NCI-H345 (cell line): ENCODE results near the gene LMO4.

Experiments
- DNase-seq: peaks from one replicate; lab custom pipeline; 2025; lab: John Stamatoyannopoulos, UW

The LMO4 gene

GRCh38 chr1:87358219-87358618 is 29.5 kb downstream of the LMO4 start:
- DNase-seq, result no peak

DNA sequence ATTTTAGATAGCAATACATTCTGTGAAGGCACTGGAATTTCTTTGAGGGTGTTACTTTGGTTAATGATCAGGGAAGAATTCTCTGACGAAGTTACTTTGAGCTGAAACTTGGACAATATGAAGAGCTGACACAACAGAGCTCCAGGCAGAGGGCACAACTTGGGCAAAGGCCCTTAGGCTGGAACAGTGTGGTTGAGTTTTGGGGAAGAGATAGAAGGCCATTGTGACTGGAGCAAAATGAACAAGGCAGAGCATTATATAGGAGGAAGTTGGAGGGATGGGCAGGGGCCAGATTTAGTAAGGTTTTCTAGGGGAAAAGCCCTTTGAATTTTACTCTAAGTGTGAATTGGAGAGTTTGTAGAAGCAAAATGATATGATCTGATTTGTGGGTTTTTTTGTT is 30.9 kb downstream of the LMO4 start:
- DNase-seq, result no peak

DNA sequence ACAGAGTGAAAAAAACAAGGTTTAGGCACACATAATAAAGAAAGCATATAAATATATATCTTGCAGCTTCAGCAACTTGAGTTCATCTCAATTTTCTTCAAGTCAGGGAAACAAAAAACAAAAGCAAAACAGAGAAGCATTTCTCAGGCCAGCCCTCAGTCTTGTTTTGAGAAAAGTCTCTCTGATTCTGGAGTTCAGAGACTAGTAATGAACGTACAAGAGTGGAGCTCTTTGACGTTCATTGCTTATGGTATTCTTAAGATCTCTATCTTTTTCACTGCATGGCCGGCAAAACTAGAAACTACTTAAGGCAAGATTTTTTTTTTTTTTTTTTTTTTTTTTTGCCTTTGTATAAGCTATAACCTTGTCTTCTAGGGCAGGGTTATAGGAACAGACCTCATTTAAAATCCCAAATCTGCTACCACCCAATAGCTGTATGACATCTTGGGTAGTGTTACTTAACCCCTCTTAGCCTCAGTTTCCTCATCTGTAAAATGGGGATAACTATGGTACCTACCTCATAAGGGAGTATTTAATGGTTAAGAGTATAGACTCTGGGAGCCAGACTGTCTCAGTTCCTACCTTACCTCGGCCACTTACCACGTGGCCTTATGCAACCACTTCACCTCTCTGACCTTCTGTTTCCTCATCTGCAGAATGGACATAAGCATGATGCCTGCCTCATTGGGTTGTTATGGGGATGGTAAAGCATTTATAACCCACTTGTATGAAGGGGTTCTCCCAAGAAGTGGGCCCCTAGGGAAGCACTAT is 33.6 kb downstream of the LMO4 start:
- DNase-seq, result no peak

DNA sequence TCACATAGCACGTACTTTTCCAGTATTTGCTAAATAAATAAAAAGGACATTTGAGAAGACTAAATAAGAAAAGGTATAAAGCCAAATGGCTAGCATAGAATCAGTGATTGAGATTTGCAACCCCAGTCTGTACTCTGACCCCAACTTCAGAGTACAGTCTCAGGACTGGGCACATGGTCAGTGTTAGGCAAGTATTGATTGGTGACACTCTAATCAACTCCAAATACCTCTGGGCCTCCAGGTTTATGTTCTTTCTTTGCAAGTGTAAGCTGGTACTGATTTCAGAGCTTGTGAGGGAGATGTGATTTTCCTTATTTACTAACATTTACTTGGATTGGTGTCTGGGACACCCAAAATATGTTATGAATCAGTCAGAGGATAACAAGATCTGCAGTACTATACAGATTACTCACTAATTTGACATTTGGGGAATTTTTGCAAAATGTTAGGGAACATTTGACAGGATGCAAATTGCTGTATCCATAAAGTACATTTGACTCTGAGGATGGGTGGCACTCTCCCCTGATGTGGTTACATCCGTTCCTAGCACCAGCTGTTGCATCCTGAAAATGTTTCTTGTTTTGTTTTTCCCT is 34.2 kb downstream of the LMO4 start:
- no peak for DNase-seq

DNA sequence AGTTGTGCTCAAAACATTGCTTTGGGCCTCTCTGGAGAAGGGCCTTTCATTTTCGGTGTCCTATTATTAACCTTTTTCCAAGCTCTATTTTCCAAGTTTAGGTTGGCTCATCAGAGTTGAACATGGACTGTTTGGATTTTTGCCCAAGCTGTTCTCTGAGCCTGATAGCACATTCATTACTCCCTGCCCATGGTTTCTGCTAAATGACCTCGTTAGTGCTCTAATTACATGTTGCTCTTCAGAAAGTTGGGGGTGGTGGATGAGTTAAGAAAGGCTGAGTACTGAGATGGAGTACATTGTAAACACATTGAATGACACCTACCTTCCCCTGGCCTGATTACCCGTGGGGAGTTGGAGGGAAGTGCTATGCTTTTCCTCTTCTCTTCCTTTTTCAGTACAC is 38.9 kb downstream of the LMO4 start:
- no peak for DNase-seq

GRCh38 chr1:87368907-87369306 is 40.2 kb downstream of the LMO4 start:
- no peak for DNase-seq

DNA sequence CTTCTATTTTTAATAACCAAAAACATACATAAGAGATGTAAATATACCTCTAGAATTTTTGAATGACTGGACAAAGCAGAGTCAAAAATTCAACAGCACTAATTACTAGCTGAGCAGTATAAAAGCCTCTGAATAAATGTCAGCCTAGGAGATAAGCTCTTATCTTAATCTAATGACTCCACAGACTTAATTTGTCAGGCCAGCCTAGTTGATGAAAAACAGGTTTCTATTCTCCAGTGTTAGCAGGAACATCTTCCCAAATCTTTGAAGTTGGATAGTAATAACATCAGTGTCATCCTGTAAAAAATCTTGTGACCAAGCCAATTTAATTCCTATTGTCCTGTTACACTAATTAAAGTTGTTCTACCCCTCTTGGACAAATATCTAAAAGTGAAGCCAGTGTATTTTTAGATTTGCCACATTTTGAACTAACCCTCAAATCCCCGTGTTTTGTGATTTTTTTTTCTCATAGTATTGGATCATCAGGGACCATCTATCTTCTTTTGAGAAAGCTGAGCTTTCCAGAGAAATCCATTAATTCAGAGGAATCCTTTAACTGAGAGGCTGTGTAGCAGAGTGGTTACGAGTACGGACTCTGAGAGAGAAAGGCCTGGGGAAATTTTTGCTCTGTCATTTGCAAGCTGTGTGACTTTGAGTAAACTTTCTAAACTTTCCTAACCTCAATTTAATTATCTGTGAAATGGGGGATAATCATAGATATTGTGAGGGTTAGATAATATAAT is 41.2 kb downstream of the LMO4 start:
- DNase-seq, result no peak

DNA sequence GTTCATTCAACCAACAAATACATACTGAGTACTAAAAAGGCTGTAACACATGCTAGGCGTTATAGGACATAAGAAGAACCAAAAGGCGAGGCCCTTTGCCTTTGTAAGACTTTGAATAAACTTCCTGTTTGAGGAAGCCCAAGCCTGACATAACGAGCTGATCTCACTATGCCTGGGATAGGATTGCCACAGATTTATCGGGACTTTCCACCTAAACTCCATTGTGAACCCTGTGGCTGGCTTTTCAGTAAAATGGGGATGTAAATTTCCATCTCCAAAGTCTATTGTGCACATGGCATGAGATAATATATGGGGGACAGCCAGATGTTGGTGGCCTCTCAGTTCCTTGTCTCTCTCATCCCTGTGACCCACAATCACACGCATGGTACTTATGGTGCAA is 41.9 kb downstream of the LMO4 start:
- DNase-seq, result no peak

GRCh38 chr1:87379306-87379705 is 50.6 kb downstream of the LMO4 start:
- DNase-seq, result no peak

DNA sequence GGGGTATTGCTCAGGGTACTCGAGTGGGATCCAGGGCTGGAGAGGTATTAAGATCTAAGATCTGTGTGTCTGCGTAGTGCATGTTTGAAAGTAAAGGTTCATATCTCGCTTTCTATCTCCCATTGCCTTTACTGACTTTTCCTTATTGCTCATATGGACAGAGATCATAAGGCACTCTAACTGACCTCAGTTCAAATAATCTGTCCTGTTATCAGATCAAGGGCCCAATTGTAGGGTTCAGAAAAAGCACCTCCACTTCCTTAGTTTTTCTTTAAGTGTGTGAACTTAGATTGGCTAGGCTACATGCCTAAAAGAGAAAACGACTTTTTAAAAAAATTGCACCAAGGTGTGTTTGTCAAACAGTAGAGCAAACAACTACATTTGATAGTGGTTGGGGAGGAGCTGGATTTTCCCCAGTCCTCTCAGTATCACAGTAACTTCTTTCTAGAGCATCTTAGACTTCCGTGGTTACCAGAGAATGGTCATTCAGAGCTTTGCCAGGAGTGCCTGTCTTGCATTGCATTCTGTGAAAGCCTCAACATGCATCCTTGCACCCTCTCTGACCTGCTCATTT is 57.6 kb downstream of the LMO4 start:
- DNase-seq, result no peak

GRCh38 chr1:87388411-87388810 is 59.7 kb downstream of the LMO4 start:
- no peak for DNase-seq

DNA sequence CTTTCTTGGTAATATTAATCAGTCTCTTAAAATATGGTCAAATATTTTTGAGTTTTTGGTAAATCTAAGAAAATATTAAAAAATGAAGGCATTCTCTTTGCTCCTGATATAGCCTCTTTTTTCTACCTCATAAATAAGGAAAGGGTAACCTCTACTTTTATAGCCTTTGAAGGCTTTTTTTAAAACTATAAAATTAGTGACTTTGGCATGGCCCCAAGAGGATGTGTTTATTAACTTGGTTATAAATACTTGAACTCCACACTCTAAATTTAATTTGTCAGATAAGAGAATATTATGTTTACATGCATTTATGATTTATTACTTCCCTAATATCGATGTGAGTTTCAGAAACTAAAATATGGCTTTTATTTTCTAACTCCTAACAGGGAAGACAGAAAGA is 60.3 kb downstream of the LMO4 start:
- DNase-seq, result no peak

DNA sequence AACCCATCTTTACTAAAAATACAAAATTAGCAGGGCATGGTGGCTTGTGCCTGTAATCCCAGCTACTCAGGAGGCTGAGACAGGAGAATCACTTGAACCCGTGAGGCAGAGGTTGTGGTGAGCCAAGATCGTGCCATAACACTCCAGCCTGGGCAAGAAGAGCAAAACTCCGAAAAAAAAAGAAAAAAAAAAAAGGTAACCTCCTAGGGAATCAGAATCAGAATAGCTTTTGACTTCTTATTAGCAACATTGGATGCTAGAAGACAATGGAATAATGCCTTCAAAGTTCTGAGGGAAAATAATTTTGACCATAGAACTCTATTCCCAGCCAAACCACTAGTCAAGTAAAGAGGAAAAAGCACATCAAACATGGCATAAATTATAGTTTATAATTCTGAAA is 60.9 kb downstream of the LMO4 start:
- DNase-seq, result no peak

DNA sequence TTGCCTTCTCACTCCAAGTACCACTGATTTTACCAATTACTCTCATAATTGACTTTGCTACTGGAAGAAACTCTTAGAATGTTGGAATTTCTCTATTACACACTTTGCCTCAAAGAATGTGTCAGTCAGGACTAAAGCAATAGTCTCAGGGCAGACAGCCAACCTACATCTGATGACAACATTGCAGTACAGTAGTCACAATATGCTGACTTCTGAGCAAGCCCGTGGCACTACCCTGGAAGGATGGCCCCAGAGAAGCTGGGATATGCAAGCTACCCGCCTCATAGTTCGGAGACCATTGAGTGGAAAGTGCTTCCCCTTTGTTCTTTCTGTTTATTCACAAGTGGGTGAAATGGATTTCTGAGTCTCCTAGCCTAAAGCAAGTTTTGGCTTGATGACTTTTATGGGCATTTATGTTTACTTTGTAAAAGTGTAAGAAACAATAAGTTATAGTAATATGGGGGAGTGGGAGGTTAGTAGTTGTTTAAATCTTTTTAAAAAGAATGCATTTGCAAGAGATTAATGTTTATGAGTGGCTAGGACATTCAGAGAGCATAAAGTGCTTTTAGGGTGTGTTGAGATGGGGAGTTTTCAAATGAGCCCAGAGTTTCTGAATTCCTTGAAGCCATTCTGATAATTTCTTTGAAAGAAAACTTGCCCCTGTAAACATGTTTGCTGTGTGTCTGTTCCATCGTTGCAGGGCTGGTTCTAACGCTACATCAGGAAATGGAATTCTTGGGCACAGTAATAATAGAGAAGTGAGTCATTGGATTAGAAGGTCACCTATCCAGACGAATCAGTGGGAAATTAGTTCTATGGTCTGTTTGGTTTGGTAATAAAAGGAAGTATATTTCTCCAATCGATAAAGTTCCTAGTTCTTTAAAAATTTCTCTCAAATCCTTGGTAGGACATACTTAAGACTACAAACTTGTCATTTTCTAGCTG is 63.8 kb downstream of the LMO4 start:
- peak; percentile 22 for DNase-seq

- DNase-seq, result no peak
These were observed 64.9 kb downstream of the LMO4 start for GRCh38 chr1:87393445-87394085.

- DNase-seq, result no peak
These were observed 65.8 kb downstream of the LMO4 start for GRCh38 chr1:87394513-87394912.

DNA sequence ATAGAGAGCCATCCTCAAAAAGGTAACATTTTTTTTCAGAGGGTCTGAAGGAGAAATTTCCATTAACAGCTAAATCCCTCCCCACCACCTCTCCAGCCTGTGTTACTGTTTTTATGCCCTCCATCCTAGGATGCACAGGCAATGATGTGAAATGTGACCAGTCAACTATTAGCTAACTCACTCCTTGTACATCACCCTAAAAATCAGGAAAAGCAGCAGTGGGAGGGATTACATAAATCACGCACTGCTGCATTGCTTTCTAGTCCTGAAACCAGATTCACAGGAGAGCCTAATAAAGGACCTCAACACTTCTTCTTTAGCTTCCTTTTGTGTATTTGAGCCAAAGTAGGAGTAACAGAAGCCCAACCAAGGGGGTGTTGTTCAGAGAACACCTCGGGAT is 66.3 kb downstream of the LMO4 start:
- no peak for DNase-seq
